HG02973 (cell line): ENCODE data around the gene ZNF554.

Experiments used
- ATAC-seq: cut with Tn5 transposase; IDR thresholded peaks from one replicate; pipeline ENCODE4 v1.9.1; 2021; ENCODE audit warnings: moderate library complexity; ENCODE audit not compliant: unreplicated experiment

The ZNF554 gene

GRCh38 chr19:2819540-2820111, at the start of gene ZNF554:
Gene ZNF554 (plus strand): TSS chr19:2819868. CDS start chr19:2820072, 204 bp downstream.
- ATAC-seq: peak; percentile 81

- ATAC-seq: no peak
These were observed 49.3 kb upstream of the ZNF554 start for GRCh38 chr19:2770055-2771013.

GRCh38 chr19:2771786-2772674, 47.6 kb upstream of the ZNF554 start:
- no peak for ATAC-seq

- ATAC-seq: no peak
These were observed 45.5 kb upstream of the ZNF554 start for GRCh38 chr19:2774083-2774679.

GRCh38 chr19:2774953-2775555, 44.6 kb upstream of the ZNF554 start:
- ATAC-seq: no peak

GRCh38 chr19:2775556-2776430, 43.9 kb upstream of the ZNF554 start:
- no peak for ATAC-seq

- ATAC-seq: no peak
These were observed 41.5 kb upstream of the ZNF554 start for GRCh38 chr19:2777952-2778683.

GRCh38 chr19:2779121-2779740, 40.4 kb upstream of the ZNF554 start:
- ATAC-seq: no peak

- no peak for ATAC-seq
These were observed 39.4 kb upstream of the ZNF554 start for GRCh38 chr19:2780284-2780683.

- ATAC-seq: no peak
These were observed 37.2 kb upstream of the ZNF554 start for GRCh38 chr19:2782329-2782935.

- ATAC-seq: peak; percentile 71
These were observed 36.5 kb upstream of the ZNF554 start, which contains the start of gene SGTA for GRCh38 chr19:2782936-2783780. Gene SGTA (minus strand): TSS chr19:2783273. CDS start chr19:2769068, 14,205 bp downstream.

- no peak for ATAC-seq
These were observed 35.9 kb upstream of the ZNF554 start for GRCh38 chr19:2783781-2784145.

GRCh38 chr19:2785244-2785997, 34.2 kb upstream of the ZNF554 start, which contains the start of gene THOP1:
Gene THOP1 (plus strand): TSS chr19:2785503. CDS start chr19:2785663, 160 bp downstream.
- peak; percentile 58 for ATAC-seq

GRCh38 chr19:2787115-2787514, 32.6 kb upstream of the ZNF554 start:
- no peak for ATAC-seq

GRCh38 chr19:2788237-2788636, 31.4 kb upstream of the ZNF554 start:
- no peak for ATAC-seq

- ATAC-seq: no peak
These were observed 29.5 kb upstream of the ZNF554 start for GRCh38 chr19:2790194-2790556.
